ENCODE measurements around the gene FNBP1. TPM values are rescaled to one million over a fixed set of nuclear protein-coding genes. Genes with fewer than 3 reads are reported as not detected.

FNBP1 gene
- total RNA-seq, 1 donor: 41.9 TPM

- TF ChIP-seq CTCF (IDR thresholded peaks at IDR 0.05; ENCODE audit: insufficient read depth, low read depth, low read length): no peak
- DNase-seq (ENCODE audit: low read depth): no peak
- H3K4me3 ChIP-seq (ENCODE audit: low read depth, low read length): no peak overlapping the region
Observed at GRCh38 chr9:129845373-129845772, 197.6 kb downstream of the FNBP1 start.

GRCh38 chr9:129841071-129841470 lies 201.9 kb downstream of the FNBP1 start:
- no peak for TF ChIP-seq CTCF (IDR thresholded peaks at IDR 0.05; ENCODE audit: insufficient read depth, low read depth, low read length)
- H3K4me3 ChIP-seq (ENCODE audit: low read depth, low read length): no peak overlapping the region
- peak; percentile 35 for DNase-seq (ENCODE audit: low read depth)

GRCh38 chr9:129840034-129840433 lies 203.0 kb downstream of the FNBP1 start:
- no peak overlapping the region for H3K4me3 ChIP-seq (ENCODE audit: low read depth, low read length)
- no peak for DNase-seq (ENCODE audit: low read depth)
- TF ChIP-seq CTCF (IDR thresholded peaks at IDR 0.05; ENCODE audit: insufficient read depth, low read depth, low read length): no peak

GRCh38 chr9:129839324-129840023 lies 203.5 kb downstream of the FNBP1 start:
- TF ChIP-seq CTCF (IDR thresholded peaks at IDR 0.05; ENCODE audit: insufficient read depth, low read depth, low read length): no peak
- DNase-seq (ENCODE audit: low read depth): no peak
- H3K4me3 ChIP-seq (ENCODE audit: low read depth, low read length): no peak overlapping the region

- TF ChIP-seq CTCF (IDR thresholded peaks at IDR 0.05; ENCODE audit: insufficient read depth, low read depth, low read length): no peak
- DNase-seq (ENCODE audit: low read depth): peak; percentile 80
- no peak overlapping the region for H3K4me3 ChIP-seq (ENCODE audit: low read depth, low read length)
Observed at GRCh38 chr9:129838707-129839259, 204.2 kb downstream of the FNBP1 start.

Small RNA genes within 50 kb of the gene (small RNA-seq; reads per million reads assigned to genes)
- not detected for gene MIR6855

Other genes starting within 250 kb of the FNBP1 start
- gene TOR1B, start 240.0 kb downstream of the FNBP1 start, total RNA-seq: 27.4 and 33.2 TPM in 2 replicates
- 43.8 and 51.4 TPM in 2 replicates for gene TOR1A, start 219.1 kb downstream of the FNBP1 start, total RNA-seq
- gene C9orf78, start 207.9 kb downstream of the FNBP1 start, total RNA-seq: 19.3 and 32.4 TPM in 2 replicates
- gene USP20, start 207.7 kb downstream of the FNBP1 start, total RNA-seq: 7.7 and 10.4 TPM in 2 replicates
- gene GPR107, start 10.7 kb upstream of the FNBP1 start, total RNA-seq: 27.4 and 38.0 TPM in 2 replicates
- 30.0 and 42.7 TPM in 2 replicates for gene NCS1, start 129.2 kb upstream of the FNBP1 start, total RNA-seq
- under 0.01 TPM in 1 of 2 replicates, not detected in the other for gene HMCN2, start 222.6 kb upstream of the FNBP1 start, total RNA-seq

All from fibroblast of villous mesenchyme (primary cell).